Tibial artery (tissue), 4 donors: ENCODE measurements around the gene FAM83D.

ENCODE experiments used
- DNase-seq, 2 donors: peaks; one replicate each; pipeline ENCODE4 v3.0.0-alpha.2; 2019
- H3K27ac ChIP-seq, 2 donors: fragments of 200-600 bp; sonication (generic) in 1 of 2; 1 replicate in 1 of 2; 2 replicates in 1 of 2; pipeline ENCODE4 v1.5.1; 2018 to 2019; ENCODE audit warnings: mild to moderate bottlenecking in 1 of 2
- H3K27me3 ChIP-seq, 2 donors: fragments of 200-600 bp; sonication (generic) in 1 of 2; one replicate each; pipeline versions ENCODE4 v1.5.1 to v1.6.0; 2016 to 2019
- H3K36me3 ChIP-seq, 3 donors: fragments of 200-600 bp; sonication (generic) in 2 of 3; one replicate each; pipeline ENCODE4 v1.5.1; 2016 to 2019; ENCODE audit warnings: mild to moderate bottlenecking in 2 of 3
- H3K4me1 ChIP-seq, 4 donors: fragments of 200-600 bp; sonication (generic) in 2 of 4; 1 replicate in 3 of 4; 2 replicates in 1 of 4; pipeline ENCODE4 v1.5.1; 2016 to 2019
- H3K4me3 ChIP-seq, 2 donors: fragments of 200-600 bp; sonication (generic) in 1 of 2; 1 replicate in 1 of 2; 2 replicates in 1 of 2; pipeline ENCODE4 v1.5.1; 2018 to 2019; ENCODE audit warnings: mild to moderate bottlenecking in 2 of 2
- H3K9me3 ChIP-seq, 3 donors: fragments of 200-600 bp; sonication (generic) in 1 of 3; one replicate each; pipeline ENCODE4 v1.5.1; 2016 to 2019
- intact Hi-C: fragments of 100-400 bp; cut with DNase I; formaldehyde crosslinking; loops from one replicate; pipeline ENCODE4 v1.15.0; 2023; ENCODE audit warnings: low total_unique reads
- TF ChIP-seq, protein P1 (sequence below), 2 experiments: fragments of 200-600 bp in 1 of 2; fragments of 450-650 bp in 1 of 2; IDR thresholded peaks; one replicate each; pipeline ENCODE4 v1.5.1; 2017 to 2019; ENCODE audit warnings: antibody characterized with exemption in 2 of 2, mild to moderate bottlenecking in 1 of 2, moderate library complexity in 1 of 2

Gene FAM83D

GRCh38 chr20:38881806-38882440 lies 44.3 kb upstream of the FAM83D start:
- DNase-seq, result no peak
- Histone ChIP-seq H3K36me3 (no peaks in the 10 kb centered on the region), H3K27ac (no peak overlapping the region), H3K9me3 (no peaks in the 10 kb centered on the region), H3K4me1 (peaks cover 0 to 4% (median 0%) of the 10 kb centered on the region in 4 donors), H3K27me3 (peaks cover 0 to 52% of the 10 kb centered on the region in 2 donors), H3K4me3 (no peak overlapping the region)
- intact Hi-C loops, result loop anchor here (10.0 kb wide), 1 partner anchor 157 kb away; the partner anchor contains the start of gene SLC32A1
- TF ChIP-seq, protein P1, sequence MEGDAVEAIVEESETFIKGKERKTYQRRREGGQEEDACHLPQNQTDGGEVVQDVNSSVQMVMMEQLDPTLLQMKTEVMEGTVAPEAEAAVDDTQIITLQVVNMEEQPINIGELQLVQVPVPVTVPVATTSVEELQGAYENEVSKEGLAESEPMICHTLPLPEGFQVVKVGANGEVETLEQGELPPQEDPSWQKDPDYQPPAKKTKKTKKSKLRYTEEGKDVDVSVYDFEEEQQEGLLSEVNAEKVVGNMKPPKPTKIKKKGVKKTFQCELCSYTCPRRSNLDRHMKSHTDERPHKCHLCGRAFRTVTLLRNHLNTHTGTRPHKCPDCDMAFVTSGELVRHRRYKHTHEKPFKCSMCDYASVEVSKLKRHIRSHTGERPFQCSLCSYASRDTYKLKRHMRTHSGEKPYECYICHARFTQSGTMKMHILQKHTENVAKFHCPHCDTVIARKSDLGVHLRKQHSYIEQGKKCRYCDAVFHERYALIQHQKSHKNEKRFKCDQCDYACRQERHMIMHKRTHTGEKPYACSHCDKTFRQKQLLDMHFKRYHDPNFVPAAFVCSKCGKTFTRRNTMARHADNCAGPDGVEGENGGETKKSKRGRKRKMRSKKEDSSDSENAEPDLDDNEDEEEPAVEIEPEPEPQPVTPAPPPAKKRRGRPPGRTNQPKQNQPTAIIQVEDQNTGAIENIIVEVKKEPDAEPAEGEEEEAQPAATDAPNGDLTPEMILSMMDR (IDR thresholded peaks at IDR 0.05), result no peak

- Histone ChIP-seq H3K4me3 (no peak overlapping the region), H3K36me3 (no peaks in the 10 kb centered on the region), H3K9me3 (no peaks in the 10 kb centered on the region), H3K27me3 (peaks cover 0 to 52% of the 10 kb centered on the region in 2 donors), H3K4me1 (peaks cover 0 to 4% (median 0%) of the 10 kb centered on the region in 4 donors), H3K27ac (no peak overlapping the region)
- intact Hi-C loops, result loop anchor here (10.0 kb wide), 1 partner anchor 158 kb away; the partner anchor contains the start of gene SLC32A1
- TF ChIP-seq, protein P1 (IDR thresholded peaks at IDR 0.05), result no peak
- DNase-seq, result no peak
These were observed 43.6 kb upstream of the FAM83D start for GRCh38 chr20:38882600-38882999.

- Histone ChIP-seq H3K36me3 (no peaks in the 10 kb centered on the region), H3K27me3 (peaks cover 0 to 54% of the 10 kb centered on the region in 2 donors), H3K9me3 (no peaks in the 10 kb centered on the region), H3K27ac (no peak overlapping the region), H3K4me3 (no peak overlapping the region), H3K4me1 (peaks cover 0 to 4% (median 0%) of the 10 kb centered on the region in 4 donors)
- TF ChIP-seq, protein P1 (IDR thresholded peaks at IDR 0.05), result no peak
- no peak for DNase-seq
- intact Hi-C loops, result loop anchor here (10.0 kb wide), 1 partner anchor 159 kb away; the partner anchor contains the start of gene SLC32A1
These were observed 42.9 kb upstream of the FAM83D start for GRCh38 chr20:38883081-38883980.

GRCh38 chr20:38883981-38884733 lies 42.1 kb upstream of the FAM83D start:
- H3K4me1 ChIP-seq, result peaks cover 0 to 4% (median 0%) of the 10 kb centered on the region in 4 donors
- H3K9me3 ChIP-seq, result no peaks in the 10 kb centered on the region
- no peak for DNase-seq
- no peak overlapping the region for H3K27ac ChIP-seq
- intact Hi-C loops, result loop anchor here (10.0 kb wide), 1 partner anchor 159 kb away; the partner anchor contains the start of gene SLC32A1
- peaks cover 0 to 54% of the 10 kb centered on the region in 2 donors for H3K27me3 ChIP-seq
- TF ChIP-seq, protein P1 (IDR thresholded peaks at IDR 0.05), result no peak
- no peak overlapping the region for H3K4me3 ChIP-seq
- H3K36me3 ChIP-seq, result no peaks in the 10 kb centered on the region

GRCh38 chr20:38885357-38885756 lies 40.9 kb upstream of the FAM83D start:
- no peak overlapping the region for H3K27ac ChIP-seq
- no peaks in the 10 kb centered on the region for H3K9me3 ChIP-seq
- H3K4me1 ChIP-seq, result peaks cover 0 to 4% (median 0%) of the 10 kb centered on the region in 4 donors
- H3K27me3 ChIP-seq, result peaks cover 0 to 52% of the 10 kb centered on the region in 2 donors
- intact Hi-C loops, result loop anchor here (10.0 kb wide), 1 partner anchor 161 kb away; the partner anchor contains the start of gene SLC32A1
- no peak for DNase-seq
- H3K36me3 ChIP-seq, result no peaks in the 10 kb centered on the region
- TF ChIP-seq, protein P1 (IDR thresholded peaks at IDR 0.05), result no peak
- no peak overlapping the region for H3K4me3 ChIP-seq
